ENCODE results near the gene SHISA7.
"Not testable (repeated sequence)": the region's sequence is repeated elsewhere in the genome, so short reads cannot be mapped to it uniquely, and the experiment has no call there.

Gene SHISA7

GRCh38 chr19:55405638-55406037 is 37.5 kb downstream of the SHISA7 start (continued):
- TF ChIP-seq PBX3 (CRISPR knock-in tag; IDR thresholded peaks at IDR 0.05) (no peak; the same call in 1 of the 2 replicates), ZNF174 (tag by site-specific recombination; IDR thresholded peaks at IDR 0.05) (no peak), ZNF707 (tag by site-specific recombination; IDR thresholded peaks at IDR 0.05) (no peak), ZXDB (tag by site-specific recombination; IDR thresholded peaks at IDR 0.05) (no peak), ZNF311 (tag by site-specific recombination; IDR thresholded peaks at IDR 0.05; ENCODE audit: borderline replicate concordance) (no peak), ZNF623 (tag by site-specific recombination; IDR thresholded peaks at IDR 0.05) (no peak)

GRCh38 chr19:55402509-55402908 is 40.6 kb downstream of the SHISA7 start:
- Histone ChIP-seq H3K4me1 (ENCODE audit: control insufficient read depth, insufficient read depth, low read length) (peaks cover 5% of the 10 kb centered on the region), H3K4me3 (ENCODE audit: low read depth, low read length) (no peak overlapping the region), H3K36me3 (ENCODE audit: control insufficient read depth in 2 of 2, insufficient read depth in 1 of 2, low read length in 2 of 2) (peaks cover 46 to 64% of the 10 kb centered on the region in 2 experiments), H3K27ac (ENCODE audit: extremely low read depth, low read depth, low read length) (peak overlapping the region; percentile 41; the same call in 1 of the 2 replicates), H3K9me3 (ENCODE audit: control insufficient read depth, insufficient read depth, low read depth, low read length) (no peaks in the 10 kb centered on the region)
- CTCF ChIA-PET: interaction anchor here (0.6 to 1.4 kb wide), 4 partner anchors 15 to 242 kb away, joined by 3 to 6 read pairs (median 4); no protein-coding TSS in a partner anchor
- POLR2A ChIA-PET: interaction anchor here (0.5 to 2.5 kb wide), 10 partner anchors 11 to 136 kb away, joined by 3 to 22 read pairs (median 3); partner anchors contain the start of genes HSPBP1 and KMT5C
- TF ChIP-seq GLIS1 (tag by site-specific recombination; IDR thresholded peaks at IDR 0.05) (peak; percentile 73; the same call in 1 of the 2 replicates), MEIS1 (CRISPR knock-in tag; IDR thresholded peaks at IDR 0.05; ENCODE audit: borderline replicate concordance) (no peak), ZNF654 (tag by site-specific recombination; IDR thresholded peaks at IDR 0.05; ENCODE audit: low read depth) (no peak), ZSCAN30 (tag by site-specific recombination; IDR thresholded peaks at IDR 0.05) (no peak), ZIC2 (tag by site-specific recombination; IDR thresholded peaks at IDR 0.05) (peak; percentile 26; the same call in 1 of the 2 replicates), ZNF830 (tag by site-specific recombination; IDR thresholded peaks at IDR 0.05; ENCODE audit: low read depth) (no peak), PATZ1 (tag by site-specific recombination; IDR thresholded peaks at IDR 0.05) (0 out of 2 replicates have a peak, but pooled peaks have one; percentile 20)
- TF ChIP-seq, protein P1, sequence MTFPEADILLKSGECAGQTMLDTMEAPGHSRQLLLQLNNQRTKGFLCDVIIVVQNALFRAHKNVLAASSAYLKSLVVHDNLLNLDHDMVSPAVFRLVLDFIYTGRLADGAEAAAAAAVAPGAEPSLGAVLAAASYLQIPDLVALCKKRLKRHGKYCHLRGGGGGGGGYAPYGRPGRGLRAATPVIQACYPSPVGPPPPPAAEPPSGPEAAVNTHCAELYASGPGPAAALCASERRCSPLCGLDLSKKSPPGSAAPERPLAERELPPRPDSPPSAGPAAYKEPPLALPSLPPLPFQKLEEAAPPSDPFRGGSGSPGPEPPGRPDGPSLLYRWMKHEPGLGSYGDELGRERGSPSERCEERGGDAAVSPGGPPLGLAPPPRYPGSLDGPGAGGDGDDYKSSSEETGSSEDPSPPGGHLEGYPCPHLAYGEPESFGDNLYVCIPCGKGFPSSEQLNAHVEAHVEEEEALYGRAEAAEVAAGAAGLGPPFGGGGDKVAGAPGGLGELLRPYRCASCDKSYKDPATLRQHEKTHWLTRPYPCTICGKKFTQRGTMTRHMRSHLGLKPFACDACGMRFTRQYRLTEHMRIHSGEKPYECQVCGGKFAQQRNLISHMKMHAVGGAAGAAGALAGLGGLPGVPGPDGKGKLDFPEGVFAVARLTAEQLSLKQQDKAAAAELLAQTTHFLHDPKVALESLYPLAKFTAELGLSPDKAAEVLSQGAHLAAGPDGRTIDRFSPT (tag by site-specific recombination; IDR thresholded peaks at IDR 0.05): 0 out of 2 replicates have a peak, but pooled peaks have one; percentile 15

- H3K4me1 ChIP-seq (ENCODE audit: control insufficient read depth, insufficient read depth, low read length); H3K4me3 ChIP-seq (ENCODE audit: low read depth, low read length); H3K27ac ChIP-seq (ENCODE audit: extremely low read depth, low read depth, low read length); CTCF ChIA-PET; H3K9me3 ChIP-seq (ENCODE audit: control insufficient read depth, insufficient read depth, low read depth, low read length): not testable (repeated sequence)
- POLR2A ChIA-PET: interaction anchor here (0.8 to 3.9 kb wide), 2 partner anchors 13 to 33 kb away, joined by 3 to 62 read pairs; partner anchors contain the start of gene RPL28
- peaks cover 45 to 58% of the 10 kb centered on the region in 2 experiments for H3K36me3 ChIP-seq (ENCODE audit: control insufficient read depth in 2 of 2, insufficient read depth in 1 of 2, low read length in 2 of 2)
These were observed 41.7 kb downstream of the SHISA7 start for GRCh38 chr19:55401390-55401789.
